ENCODE results near the gene CHSY1.

- no peak for TF ChIP-seq POLR2AphosphoS5 (IDR thresholded peaks at IDR 0.05; ENCODE audit: low read depth, low read length)
- TF ChIP-seq REST (IDR thresholded peaks at IDR 0.05; ENCODE audit: insufficient read depth in 1 of 2, low read depth in 2 of 2, low read length in 2 of 2): no peak
Observed at GRCh38 chr15:101275018-101275417, 23.2 kb upstream of the CHSY1 start.

Measured in PFSK-1 (cell line).